Occipital lobe (tissue), 2 donors: ENCODE results near the gene BCKDK. TPM values are rescaled to one million over a fixed set of nuclear protein-coding genes. Genes with fewer than 3 reads are reported as not detected.

Experiments
- DNase-seq: peaks from one replicate; lab custom pipeline; 2025; lab: John Stamatoyannopoulos, UW
- total RNA-seq: library from RNA; depleted of rRNA; stranded (reverse); fragments of >200 nt; gene quantifications from one replicate; pipeline ENCODE4 v1.2.3, GENCODE V29; 2014

BCKDK gene
- total RNA-seq, result 12.6 TPM

DNA sequence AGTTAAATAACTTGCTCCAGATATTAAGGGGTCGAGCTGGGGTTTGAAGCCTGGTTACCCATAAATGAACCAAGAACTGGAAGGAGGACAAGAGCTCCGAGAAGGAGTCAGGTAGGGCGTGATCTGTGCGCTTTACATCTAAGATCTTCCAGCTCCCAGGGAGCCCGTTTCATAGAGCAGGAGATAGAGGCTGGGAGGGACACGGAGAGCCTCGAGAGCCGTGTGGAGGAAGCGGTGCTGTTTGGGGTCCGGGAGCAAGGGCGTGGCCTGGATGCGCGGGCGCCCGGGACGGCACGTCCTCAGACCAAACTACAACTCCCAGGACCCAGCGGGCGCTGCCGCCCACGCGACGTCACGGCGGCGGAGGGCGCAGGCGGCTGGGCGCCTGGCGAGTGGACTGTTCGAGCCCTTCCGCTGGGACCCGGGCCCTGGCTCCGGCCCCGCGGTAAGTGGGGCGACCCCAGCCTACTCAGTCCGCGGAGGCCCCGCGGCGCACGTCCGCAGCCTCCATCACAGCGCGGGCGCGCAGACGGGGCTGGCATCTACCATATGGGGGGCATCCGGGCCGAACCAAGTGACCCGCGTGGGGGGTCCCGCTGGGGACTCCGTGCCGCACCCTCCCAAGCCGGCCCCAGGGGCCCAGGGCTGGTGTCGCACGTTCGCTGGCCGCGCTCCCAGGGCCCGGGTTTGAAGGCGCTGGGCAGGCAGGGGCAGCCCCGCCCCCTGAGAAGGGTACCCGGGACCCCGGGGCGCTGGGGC lies at the start of gene BCKDK:
TSS of gene BCKDK (plus strand) at position 352 of the 759 bp plus-strand sequence. CDS start 838 bp downstream, outside the sequence.
- peak; percentile 64 for DNase-seq

DNA sequence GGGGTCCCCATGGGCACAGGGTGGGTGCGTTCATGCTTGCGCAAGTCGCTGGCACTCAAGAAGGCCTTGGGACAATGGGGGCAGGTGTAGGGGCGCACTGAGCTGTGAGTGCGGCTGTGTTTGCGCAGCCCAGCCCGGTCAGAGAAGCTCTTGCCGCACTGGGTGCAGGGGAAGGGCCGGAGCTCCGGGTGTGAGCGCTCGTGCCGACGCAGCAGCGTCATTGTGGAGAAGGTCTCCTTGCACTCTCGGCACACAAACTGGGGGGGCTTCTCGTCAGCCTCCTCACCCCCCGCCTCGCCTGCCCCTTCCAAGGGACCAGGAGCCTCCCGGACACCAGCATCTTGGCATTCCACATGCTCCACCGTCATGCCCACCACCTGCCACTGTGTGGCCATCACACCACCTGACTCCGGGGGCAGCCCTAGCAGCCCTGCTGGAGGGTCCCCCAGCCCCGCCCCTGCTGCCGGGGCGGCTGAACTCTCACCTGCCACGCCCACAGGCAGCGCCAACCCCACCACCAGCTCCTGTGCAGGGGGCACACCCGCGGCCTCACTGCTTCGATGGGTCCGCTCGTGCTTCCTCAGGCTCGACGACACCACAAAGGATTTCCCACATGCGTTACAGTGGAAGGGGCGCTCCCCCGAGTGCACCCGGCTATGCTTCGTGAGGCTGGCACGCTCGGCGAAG lies 46.9 kb upstream of the BCKDK start:
- no peak for DNase-seq

DNA sequence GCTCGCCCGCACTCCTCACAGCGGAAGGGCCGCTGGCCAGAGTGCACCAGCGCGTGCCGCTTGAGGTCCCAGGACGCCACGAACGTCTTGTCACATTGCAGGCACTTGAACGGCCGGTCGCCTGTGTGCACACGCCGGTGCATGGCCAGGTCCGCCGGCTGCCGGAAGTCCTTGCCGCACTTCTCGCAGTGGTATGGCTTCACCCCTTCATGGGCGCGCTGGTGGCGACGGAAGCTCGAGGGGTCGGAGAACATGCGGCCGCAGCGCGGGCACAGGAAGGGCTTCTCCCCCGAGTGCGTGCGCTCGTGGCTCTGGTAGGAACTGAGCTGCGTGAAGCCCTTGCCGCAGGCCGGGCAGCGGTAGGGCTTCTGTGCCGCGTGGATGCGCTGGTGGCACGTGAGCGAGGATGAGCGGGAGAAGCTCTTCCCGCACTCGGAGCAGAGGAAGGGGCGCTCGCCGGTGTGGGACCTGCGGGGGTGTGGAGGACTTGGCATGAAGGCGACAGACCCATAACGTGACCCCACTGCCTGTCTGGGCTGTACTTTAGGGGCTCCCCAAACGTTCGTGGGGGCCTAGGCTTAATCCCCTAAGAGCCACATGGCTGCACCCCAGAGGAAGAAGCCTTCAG lies 46.3 kb upstream of the BCKDK start:
- no peak for DNase-seq

DNA sequence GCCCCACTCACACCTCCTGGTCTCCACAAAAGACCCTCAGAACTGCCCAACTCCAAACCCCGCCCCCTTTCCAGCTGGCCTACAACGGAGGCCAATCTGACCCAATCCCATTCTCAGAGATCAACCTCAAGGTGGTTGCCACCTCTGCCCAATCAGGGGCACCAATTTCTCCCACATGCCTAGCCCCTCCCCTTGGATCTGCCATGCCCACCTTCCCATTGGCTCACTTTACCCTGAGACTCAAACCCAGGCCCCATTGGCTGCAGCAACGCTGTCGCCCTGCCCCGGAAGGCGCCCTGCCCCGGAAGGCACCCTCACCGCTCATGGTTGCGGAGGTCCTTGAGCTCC lies 44.7 kb upstream of the BCKDK start:
- DNase-seq, result no peak

DNA sequence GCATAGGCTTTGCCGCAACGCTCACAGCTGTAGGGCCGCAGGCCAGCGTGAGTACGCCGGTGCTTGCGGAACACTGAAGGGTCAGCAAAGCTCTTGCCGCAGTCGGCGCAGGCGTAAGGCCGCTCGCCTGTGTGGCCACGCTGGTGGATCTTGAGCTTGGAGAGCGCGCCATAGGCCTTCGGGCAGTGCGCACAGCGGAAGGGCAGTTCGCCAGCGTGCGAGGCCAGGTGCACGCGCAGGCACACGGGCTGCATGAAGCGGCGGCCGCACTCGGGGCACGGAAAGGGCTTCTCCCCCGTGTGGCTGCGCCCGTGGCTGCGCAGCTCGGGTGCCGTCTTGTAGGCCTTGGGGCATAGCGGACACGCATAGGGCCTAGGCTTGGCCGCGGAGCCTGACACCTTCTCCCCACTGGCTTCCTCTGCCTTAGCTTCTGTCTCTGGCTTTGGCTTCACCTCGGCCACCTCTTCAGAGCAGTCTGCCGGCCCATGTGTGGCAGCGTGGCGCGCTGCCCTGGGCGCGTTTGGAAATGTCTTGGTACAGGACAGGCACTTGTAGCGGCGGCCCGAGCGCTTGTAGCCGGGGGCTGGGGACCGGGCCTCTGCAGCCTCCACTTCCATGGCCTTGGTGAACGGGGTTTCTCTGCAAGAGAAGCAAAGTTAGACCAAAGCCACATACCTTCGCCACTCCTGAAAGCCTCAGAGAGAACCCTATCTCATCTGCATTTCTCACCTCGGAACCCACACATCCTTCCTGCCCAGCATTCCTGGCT lies 44.2 kb upstream of the BCKDK start:
- no peak for DNase-seq

DNA sequence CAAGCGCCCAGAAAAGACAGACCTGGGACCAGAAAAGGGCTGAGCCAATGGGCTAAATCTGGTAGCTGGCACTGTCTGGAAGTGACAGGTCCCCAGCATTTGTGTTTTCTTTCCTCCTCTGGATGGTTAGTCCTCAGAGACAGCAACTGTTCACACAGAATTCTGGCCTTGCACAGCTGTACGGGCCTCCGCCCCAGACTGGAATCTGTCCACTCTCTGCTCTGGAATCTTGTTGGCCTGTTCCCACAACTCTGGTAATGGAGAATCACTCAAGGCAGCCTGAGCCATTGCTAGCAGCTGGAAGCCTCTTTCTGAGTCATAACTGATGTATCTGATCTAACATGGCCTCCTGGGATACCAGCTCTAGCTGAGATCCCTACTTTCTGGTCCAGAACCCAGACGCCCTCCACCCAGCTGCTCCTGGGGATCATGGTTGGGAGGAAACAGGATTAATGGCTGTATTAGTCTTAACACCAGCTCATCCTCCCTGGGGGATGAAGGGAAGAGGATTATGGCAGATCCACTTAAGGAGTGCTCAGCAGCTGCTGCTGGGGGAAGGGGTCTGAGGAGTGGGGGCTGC lies 43.2 kb upstream of the BCKDK start:
- no peak for DNase-seq

DNA sequence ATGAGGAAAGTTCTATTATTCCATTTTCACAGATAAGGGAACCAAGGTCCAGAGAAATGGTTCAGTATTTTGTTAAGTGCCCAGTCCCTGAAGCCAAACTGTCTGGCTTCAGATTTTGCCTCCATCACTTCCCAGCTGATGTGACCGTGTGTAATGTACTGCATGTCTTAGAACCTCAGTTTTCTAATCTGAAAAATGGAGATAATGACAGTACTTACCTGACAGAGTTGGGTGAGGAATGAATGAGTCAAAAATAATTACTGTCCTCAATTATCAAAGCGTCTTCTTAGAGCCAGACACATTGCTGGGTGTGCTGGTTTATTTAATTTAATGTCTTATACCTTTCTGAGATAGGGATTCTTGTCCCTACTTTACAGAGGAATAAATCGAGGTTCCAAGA lies 40.8 kb upstream of the BCKDK start:
- no peak for DNase-seq

DNA sequence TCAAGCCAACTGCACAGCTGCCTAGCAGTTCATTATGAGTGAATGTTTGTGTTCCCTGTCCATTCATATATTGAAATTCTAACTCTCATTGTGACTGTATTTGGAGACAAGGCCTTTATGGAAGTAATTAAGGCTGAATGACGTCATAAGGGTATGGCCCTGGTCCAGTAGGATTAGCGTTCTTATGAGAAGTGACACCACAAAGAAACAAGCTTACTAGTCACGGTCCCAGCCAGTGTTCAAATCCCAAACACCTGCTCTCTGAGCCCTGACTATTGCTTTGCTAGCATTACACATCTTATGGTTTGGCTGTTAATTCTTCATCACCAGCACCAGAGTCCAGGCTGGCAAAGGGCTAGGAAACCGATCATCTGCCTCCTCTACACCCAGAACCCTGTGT lies 36.3 kb upstream of the BCKDK start:
- DNase-seq, result no peak

DNA sequence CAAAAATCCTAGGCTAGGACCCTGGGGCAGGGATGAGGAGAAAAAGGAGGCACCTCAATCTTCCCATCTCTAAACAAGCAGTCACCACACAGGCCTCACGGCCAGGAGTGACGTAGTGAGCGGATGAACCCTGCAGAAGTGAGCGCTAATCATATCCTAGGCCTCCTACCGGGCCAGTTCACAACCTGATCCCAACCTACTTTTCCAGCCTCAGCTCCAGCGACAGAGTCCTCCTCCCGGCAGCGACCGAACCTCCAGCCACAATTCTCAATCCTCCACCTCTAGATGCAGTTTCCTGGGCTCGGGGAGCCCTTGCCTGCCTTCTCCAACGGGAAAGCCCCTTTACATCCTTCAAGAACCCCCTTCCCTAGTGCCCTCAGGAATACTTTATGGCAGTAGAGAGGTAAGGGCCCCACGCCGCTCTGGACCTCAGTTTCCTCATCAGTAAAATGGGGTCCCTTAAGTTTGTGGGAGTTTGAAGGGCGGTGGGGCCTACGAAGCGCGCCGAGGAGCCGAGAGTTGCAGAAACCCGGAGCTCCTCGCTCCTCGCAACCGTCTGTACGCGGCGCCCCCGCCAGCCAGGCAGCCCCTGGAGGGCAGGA lies 35.5 kb upstream of the BCKDK start:
- DNase-seq, result peak; percentile 14

DNA sequence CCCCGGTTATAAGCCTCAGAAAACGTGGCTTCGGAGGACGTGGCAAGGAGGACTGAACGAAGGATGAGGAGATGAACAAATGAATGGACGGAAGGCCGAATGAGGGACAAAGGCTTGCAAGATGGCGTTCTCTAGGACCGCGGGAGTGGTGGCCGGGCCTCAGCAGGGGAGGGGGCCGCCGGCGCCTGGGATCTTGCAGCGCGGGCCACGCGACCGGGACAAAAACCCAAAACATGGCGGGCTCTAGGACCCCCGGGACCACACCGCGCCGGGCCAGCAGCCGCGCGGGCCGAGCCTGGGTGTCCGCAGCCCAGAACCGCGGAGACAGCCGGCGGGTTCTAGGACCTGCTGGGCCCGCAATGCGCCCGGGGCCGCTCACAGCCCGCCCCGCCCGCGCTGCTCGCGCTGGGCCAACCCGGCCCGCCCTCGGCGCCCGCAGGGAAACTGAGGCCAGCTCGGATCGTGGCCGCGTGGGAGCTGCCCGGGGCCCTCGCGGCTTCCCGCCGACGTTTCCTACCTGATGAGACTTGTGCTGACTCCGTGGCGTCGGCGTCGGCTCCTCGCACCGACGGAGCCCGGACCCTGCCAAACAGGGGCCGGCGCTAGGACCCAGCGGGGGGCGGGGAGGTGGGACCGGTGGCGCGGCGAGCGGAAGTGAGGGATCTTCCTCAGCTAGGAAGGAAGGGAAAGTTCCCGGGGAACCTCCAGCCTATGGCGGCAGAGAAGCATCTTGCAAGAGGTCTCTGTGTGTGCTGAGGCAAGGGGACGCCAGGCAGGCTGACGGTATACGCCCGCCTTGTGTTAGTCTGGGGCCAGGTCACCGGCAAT lies 34.8 kb upstream of the BCKDK start:
- DNase-seq, result peak; percentile 88

DNA sequence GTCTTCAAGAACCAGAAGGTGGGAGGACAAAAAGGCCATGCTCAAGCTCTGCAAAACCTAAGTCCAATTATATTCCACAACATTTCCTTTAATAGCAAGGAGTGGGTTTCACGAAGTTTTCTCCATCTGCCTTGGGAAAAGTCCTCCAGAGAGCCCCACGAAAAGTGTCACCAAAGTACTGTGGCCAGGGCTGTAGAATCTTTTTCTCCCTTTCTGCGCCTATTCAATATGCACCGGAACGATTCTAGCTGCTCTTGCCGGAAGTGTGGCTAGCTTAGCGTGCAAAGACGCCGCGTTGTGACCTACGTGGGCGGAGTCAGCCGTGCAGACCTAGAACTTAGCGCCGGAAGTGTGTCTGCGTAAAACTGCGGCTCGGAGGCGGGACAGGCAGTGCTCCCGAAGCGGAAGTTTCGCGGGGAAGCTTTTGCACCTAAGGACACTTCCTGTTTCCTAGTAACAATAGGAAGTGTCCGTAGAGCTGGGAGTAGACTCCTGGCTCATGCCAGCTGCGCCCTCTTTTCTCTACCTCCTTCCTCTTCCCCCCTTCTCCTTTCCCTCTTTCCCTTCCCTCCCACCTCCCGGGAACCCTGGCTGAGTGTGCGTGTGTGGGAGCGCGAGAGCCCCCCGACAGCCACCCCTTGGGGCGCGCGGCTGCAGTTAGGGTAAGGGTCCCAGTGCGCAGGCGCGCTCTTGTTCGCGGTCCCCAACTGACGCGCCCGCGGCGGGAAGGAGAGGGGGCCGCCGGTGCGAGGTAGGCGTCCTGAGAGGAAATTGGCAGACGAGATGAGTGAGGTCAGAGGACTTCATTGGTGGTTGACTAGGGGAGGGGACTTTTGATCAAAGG lies 34.0 kb upstream of the BCKDK start, which contains the start of the genes ZNF646 and ZNF668:
TSS of gene ZNF646 (plus strand) at position 453 of the 844 bp plus-strand sequence. CDS start 1,903 bp downstream, outside the sequence.
TSS of gene ZNF668 (minus strand) at position 271 of the 844 bp plus-strand sequence. CDS start 9,781 bp downstream, outside the sequence.
- DNase-seq, result peak; percentile 98

DNA sequence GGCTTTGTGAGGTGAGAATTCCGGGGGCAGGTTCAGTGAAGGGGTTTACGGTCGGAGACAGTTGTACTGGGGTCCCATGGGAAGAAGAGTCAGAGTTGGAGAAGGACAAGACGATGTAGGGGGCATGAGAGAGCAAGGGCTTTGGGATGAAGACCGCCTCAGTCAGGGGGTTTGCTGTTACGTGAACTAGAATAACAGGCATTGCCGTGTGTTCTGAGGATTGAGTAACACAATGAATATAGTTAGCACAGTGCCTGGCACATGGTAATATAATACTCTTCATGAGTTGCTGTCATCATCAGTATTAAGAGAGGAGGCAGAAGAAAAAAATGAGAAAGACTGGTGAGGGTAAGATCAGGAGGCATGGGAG lies 33.4 kb upstream of the BCKDK start:
- no peak for DNase-seq

DNA sequence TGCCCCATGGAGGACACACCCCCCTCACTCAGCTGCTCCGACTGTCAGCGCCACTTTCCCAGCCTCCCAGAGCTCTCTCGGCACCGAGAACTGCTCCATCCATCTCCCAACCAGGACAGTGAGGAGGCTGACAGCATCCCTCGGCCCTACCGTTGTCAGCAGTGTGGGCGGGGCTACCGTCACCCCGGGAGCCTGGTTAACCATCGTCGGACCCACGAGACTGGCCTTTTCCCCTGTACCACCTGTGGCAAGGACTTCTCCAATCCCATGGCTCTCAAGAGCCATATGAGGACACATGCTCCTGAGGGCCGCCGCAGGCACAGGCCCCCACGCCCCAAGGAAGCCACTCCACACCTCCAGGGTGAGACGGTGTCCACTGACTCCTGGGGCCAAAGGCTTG lies 31.9 kb upstream of the BCKDK start:
- DNase-seq, result no peak

DNA sequence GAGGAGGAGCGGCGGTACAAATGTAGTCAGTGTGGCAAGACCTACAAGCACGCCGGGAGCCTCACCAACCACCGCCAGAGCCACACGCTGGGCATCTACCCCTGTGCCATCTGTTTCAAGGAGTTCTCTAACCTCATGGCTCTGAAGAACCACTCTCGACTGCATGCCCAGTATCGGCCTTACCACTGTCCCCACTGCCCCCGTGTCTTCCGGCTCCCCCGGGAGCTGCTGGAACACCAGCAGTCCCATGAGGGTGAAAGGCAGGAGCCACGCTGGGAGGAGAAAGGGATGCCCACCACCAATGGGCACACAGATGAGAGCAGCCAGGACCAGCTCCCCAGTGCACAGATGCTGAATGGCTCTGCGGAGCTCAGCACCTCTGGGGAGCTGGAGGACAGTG lies 31.2 kb upstream of the BCKDK start:
- no peak for DNase-seq

DNA sequence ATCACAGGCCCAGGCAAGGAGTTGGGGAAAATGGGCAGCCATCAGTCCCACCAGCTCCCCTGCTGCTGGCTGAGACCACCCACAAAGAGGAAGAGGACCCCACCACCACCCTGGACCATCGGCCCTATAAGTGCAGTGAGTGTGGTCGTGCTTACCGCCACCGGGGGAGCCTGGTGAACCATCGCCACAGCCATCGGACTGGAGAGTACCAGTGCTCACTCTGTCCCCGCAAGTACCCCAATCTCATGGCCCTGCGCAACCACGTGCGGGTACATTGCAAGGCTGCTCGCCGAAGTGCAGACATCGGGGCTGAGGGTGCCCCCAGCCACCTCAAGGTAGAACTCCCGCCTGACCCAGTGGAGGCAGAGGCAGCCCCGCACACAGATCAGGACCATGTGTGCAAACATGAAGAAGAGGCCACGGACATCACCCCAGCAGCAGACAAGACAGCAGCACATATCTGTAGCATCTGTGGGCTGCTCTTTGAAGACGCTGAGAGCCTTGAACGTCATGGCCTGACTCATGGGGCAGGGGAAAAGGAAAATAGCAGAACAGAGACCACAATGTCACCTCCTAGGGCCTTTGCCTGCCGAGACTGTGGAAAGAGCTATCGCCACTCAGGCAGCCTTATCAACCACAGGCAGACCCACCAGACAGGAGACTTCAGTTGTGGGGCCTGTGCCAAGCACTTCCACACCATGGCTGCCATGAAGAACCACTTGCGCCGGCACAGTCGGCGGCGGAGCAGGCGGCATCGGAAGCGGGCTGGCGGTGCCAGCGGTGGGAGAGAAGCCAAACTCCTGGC lies 30.4 kb upstream of the BCKDK start:
- DNase-seq, result no peak

DNA sequence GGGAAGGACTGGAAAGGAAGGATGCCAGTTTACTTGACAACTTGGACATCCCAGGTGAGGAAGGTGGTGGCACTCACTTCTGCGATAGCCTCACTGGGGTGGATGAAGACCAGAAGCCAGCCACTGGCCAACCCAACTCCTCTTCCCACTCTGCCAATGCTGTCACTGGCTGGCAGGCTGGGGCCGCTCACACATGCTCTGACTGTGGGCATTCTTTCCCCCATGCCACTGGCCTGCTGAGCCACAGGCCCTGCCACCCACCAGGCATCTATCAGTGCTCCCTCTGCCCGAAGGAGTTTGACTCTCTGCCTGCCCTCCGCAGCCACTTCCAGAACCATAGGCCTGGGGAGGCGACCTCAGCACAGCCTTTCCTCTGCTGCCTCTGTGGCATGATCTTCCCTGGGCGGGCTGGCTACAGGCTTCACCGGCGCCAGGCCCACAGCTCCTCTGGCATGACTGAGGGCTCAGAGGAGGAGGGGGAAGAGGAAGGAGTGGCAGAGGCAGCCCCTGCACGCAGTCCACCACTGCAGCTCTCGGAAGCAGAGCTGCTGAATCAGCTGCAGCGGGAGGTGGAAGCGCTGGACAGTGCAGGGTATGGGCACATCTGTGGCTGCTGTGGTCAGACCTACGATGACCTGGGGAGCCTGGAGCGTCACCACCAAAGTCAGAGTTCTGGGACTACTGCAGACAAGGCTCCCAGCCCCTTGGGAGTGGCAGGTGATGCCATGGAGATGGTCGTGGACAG lies 29.4 kb upstream of the BCKDK start:
- no peak for DNase-seq

DNA sequence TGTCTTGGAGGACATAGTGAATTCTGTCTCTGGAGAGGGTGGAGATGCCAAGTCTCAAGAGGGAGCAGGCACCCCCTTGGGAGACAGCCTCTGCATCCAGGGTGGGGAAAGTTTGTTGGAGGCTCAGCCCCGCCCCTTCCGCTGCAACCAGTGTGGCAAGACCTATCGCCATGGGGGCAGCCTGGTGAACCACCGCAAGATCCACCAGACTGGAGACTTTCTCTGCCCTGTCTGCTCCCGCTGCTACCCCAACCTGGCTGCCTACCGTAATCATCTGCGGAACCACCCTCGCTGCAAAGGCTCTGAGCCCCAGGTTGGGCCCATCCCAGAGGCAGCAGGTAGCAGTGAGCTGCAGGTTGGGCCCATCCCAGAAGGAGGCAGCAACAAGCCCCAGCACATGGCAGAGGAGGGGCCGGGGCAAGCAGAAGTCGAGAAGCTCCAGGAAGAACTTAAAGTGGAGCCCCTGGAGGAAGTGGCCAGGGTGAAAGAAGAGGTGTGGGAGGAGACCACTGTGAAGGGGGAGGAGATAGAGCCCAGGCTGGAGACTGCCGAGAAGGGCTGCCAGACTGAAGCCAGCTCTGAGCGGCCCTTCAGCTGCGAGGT lies 28.7 kb upstream of the BCKDK start:
- no peak for DNase-seq
